GM12865 (cell line): ENCODE data around the gene ATP5F1B.
A peak's percentile ranks its signal among the peaks of the same experiment; 100 is the strongest.

ENCODE experiments used
- DNase-seq: peaks from one replicate; pipeline ENCODE4 v3.0.0; 2010; ENCODE audit warnings: low read depth
- H3K4me3 ChIP-seq: 2 replicates; pipeline ENCODE4 v1.5.1; 2011; ENCODE audit warnings: mild to moderate bottlenecking, low read depth, low read length, control low read depth
- CTCF ChIP-seq: IDR thresholded peaks from 2 replicates; pipeline ENCODE4 v1.5.1; 2011; ENCODE audit warnings: low read length, control low read depth, low read depth, inconsistent platforms; ENCODE audit not compliant: insufficient read depth; ENCODE audit errors: missing control alignments

Gene ATP5F1B

GRCh38 chr12:56599041-56599440 is 46.7 kb downstream of the ATP5F1B start:
- no peak for DNase-seq
- no peak for TF ChIP-seq CTCF
- no peak overlapping the region for H3K4me3 ChIP-seq

- no peak for DNase-seq
- no peak overlapping the region for H3K4me3 ChIP-seq
- no peak for TF ChIP-seq CTCF
Measured at GRCh38 chr12:56596815-56597214, 49.0 kb downstream of the ATP5F1B start.

GRCh38 chr12:56593909-56594621 is 51.7 kb downstream of the ATP5F1B start:
- peak; percentile 71 for DNase-seq

GRCh38 chr12:56591961-56592360 is 53.8 kb downstream of the ATP5F1B start:
- DNase-seq = no peak
- H3K4me3 ChIP-seq = no peak overlapping the region
- no peak for TF ChIP-seq CTCF

More at GRCh38 chr12:56593909-56594621, 51.7 kb downstream of the ATP5F1B start:
- peak; percentile 83 for TF ChIP-seq CTCF
- no peak overlapping the region for H3K4me3 ChIP-seq

- TF ChIP-seq CTCF = no peak
- no peak overlapping the region for H3K4me3 ChIP-seq
- no peak for DNase-seq
Measured at GRCh38 chr12:56591126-56591525, 54.7 kb downstream of the ATP5F1B start.

GRCh38 chr12:56590237-56590830 is 55.5 kb downstream of the ATP5F1B start:
- peak; percentile 63 for DNase-seq
- no peak overlapping the region for H3K4me3 ChIP-seq
- TF ChIP-seq CTCF = peak; percentile 64
